Lower leg skin (tissue), 4 donors: ENCODE measurements around the gene TESK2. TPM values are rescaled to one million over a fixed set of nuclear protein-coding genes. Genes with fewer than 3 reads are reported as not detected.

Source experiments
- DNase-seq, 2 donors: peaks; one replicate each; pipeline ENCODE4 v3.0.0-alpha.2; 2019; ENCODE audit warnings: low spot score in 2 of 2
- H3K4me3 ChIP-seq: fragments of 200-600 bp; sonication (generic); 2 replicates; pipeline ENCODE4 v1.5.1; 2017; ENCODE audit warnings: mild to moderate bottlenecking, low read depth; ENCODE audit not compliant: poor library complexity, severe bottlenecking
- POLR2A ChIP-seq, 2 donors: fragments of 450-650 bp; IDR thresholded peaks; one replicate each; pipeline ENCODE4 v1.6.1; 2016 to 2017; ENCODE audit warnings: antibody characterized with exemption in 2 of 2, mild to moderate bottlenecking in 1 of 2, moderate library complexity in 1 of 2
- WGBS, 2 donors: methylation state at CpG; one replicate each; pipeline ENCODE4 v1.1.5; 2018; 5-methylcytosine and 5-hydroxymethylcytosine counted together
- intact Hi-C: fragments of 100-400 bp; cut with DNase I; formaldehyde crosslinking; loops from one replicate; pipeline ENCODE4 v1.15.0; 2023; ENCODE audit warnings: low total_unique reads
- total RNA-seq, 4 donors: library from RNA; depleted of rRNA; stranded (reverse); fragments of >200 nt; gene quantifications; one replicate each; pipeline ENCODE4 v1.1.0, GENCODE V29; 2016
- TF ChIP-seq, protein P1 (sequence below), 3 donors: fragments of 450-650 bp; IDR thresholded peaks; one replicate each; pipeline ENCODE4 v1.5.1; 2016; ENCODE audit warnings: antibody characterized with exemption in 3 of 3, mild to moderate bottlenecking in 3 of 3, moderate library complexity in 2 of 3

TESK2 gene
- total RNA-seq, 4 donors from 2014 or later, result 16.9 to 23.8 (median 20.0) TPM

DNA sequence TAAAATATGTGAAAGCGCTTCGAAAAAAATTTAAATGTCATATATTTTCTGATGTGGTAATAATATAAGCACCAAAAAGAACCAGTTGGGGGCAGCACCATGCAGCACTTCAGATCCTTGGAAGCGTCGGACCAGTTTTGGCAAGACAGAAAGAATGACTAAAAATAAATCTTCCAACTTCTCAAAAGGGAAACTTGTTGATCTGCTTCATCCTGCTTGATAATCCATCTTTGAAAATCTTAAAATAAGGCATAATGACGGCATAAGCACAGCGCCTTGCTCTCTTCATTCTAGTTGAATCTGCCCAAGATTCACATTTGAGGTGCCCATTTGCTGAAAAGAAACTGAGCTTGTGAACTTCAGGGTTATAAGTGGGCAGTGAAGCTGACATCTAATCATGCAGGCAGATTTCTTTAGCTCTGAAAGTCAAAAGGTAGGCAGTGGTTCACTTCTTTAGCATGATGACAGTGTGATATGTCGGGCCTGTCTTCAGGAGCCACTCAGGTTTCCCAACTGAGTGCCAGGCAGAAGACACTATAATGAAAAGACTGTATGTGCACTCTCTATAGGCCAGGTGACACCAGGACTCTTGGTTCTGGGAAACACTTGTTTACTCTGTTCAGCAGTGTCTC lies 131.0 kb downstream of the TESK2 start:
- no peak overlapping the region for H3K4me3 ChIP-seq
- 10 to 13% methylated on average over 7 of the region's 7 CpGs for WGBS, 2 donors
- DNase-seq, result peak; percentile 77 to 85
- intact Hi-C loops, result loop anchor here (5.0 kb wide), 3 partner anchors 132 to 217 kb away; partner anchors contain the start of gene TESK2
- no peak for TF ChIP-seq POLR2A (IDR thresholded peaks at IDR 0.05)
- TF ChIP-seq, protein P1, sequence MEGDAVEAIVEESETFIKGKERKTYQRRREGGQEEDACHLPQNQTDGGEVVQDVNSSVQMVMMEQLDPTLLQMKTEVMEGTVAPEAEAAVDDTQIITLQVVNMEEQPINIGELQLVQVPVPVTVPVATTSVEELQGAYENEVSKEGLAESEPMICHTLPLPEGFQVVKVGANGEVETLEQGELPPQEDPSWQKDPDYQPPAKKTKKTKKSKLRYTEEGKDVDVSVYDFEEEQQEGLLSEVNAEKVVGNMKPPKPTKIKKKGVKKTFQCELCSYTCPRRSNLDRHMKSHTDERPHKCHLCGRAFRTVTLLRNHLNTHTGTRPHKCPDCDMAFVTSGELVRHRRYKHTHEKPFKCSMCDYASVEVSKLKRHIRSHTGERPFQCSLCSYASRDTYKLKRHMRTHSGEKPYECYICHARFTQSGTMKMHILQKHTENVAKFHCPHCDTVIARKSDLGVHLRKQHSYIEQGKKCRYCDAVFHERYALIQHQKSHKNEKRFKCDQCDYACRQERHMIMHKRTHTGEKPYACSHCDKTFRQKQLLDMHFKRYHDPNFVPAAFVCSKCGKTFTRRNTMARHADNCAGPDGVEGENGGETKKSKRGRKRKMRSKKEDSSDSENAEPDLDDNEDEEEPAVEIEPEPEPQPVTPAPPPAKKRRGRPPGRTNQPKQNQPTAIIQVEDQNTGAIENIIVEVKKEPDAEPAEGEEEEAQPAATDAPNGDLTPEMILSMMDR (IDR thresholded peaks at IDR 0.05), result no peak

DNA sequence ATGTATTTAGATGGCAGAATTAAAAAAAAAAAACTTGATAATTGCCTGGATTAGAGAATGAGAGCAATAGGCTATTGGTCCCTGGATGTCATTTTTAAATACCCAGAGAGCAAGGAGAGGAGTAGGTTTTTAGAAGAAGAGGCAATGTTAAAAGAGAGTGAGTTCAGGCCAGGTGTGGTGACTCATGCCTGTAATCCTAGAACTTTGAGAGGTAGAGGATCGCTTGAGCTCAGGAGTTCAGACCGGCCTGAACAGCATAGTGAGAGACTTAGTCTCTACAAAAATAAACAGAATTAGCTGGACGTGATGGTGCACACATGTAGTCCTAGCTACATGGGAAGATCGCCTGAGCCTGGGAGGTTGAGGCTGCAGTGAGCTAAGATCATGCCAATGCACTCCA lies 134.8 kb downstream of the TESK2 start:
- TF ChIP-seq, protein P1 (IDR thresholded peaks at IDR 0.05), result no peak
- TF ChIP-seq POLR2A (IDR thresholded peaks at IDR 0.05), result no peak
- 65 to 75% methylated on average over 4 of the region's 4 CpGs for WGBS, 2 donors
- DNase-seq, result peak in 1 of 2 donors; percentile 15
- no peak overlapping the region for H3K4me3 ChIP-seq
- intact Hi-C loops, result loop anchor here (5.0 kb wide), 1 partner anchor 211 kb away; no protein-coding TSS in a partner anchor

DNA sequence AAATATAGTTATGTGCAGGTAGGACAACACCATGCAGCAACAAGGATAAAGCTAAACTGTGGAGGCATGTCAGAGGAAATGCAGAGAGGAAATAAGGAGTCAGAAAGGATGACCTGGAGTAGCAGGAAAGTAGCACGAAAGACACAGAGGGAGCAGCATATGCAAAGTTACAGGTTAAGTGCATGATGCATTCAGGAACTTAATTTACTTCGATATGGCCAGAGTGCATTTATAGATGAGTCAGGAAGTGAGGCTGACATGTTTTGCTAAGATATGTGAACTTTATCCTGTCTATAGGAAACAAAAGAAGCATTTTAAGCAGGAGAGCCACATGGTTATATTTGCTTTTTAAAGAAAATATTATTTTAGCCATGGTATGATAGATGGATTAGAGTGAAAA lies 135.3 kb downstream of the TESK2 start:
- WGBS, 2 donors, result 59 to 64% methylated on average over 2 of the region's 2 CpGs
- DNase-seq, result no peak
- H3K4me3 ChIP-seq, result no peak overlapping the region
- TF ChIP-seq, protein P1 (IDR thresholded peaks at IDR 0.05), result no peak
- TF ChIP-seq POLR2A (IDR thresholded peaks at IDR 0.05), result no peak
- intact Hi-C loops, result loop anchor here (5.0 kb wide), 1 partner anchor 212 kb away; no protein-coding TSS in a partner anchor

DNA sequence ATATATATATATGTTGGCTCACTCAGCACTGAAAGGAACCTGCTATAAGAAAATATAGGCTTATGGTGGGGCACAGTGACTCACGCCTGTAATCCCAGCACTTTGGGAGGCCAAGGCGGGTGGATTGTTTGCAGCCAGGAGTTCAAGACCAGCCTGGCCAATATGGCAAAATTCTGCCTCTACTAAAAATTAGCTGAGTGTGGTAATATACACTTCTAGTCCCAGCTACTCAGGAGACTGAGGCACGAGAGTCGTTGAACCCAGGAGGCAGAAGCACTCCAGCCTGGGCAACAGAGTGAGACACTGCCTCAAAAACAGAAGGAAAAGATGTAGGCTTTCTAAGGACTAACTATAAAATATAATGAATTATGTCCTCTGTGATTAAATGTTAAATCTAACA lies 136.1 kb downstream of the TESK2 start:
- DNase-seq, result peak in 1 of 2 donors; percentile 36
- TF ChIP-seq, protein P1 (IDR thresholded peaks at IDR 0.05), result no peak
- no peak for TF ChIP-seq POLR2A (IDR thresholded peaks at IDR 0.05)
- WGBS, 2 donors, result 91 to 99% methylated on average over 4 of the region's 4 CpGs
- H3K4me3 ChIP-seq, result no peak overlapping the region
- intact Hi-C loops, result loop anchor here (5.0 kb wide), 1 partner anchor 212 kb away; no protein-coding TSS in a partner anchor

DNA sequence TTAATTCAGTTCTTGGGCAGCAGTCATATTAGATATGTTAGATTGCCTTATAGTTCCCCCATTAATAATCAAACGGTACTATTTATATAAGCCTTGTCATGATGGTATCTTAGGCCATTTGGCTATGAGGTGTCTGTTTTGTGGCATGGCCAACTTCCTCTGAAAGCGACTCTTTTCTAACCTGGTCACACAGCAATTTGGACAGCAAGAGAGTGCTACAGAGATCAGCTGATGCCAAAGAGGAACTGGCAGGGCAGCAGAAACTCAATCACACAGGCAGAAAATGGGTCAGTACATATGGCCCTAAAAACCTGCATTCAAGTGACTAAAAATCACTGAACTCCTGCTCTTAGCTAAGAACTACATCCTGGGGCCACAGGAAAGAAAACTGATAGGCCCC lies 137.3 kb downstream of the TESK2 start:
- DNase-seq, result peak in 1 of 2 donors; percentile 39
- intact Hi-C loops, result no loop called here
- no peak overlapping the region for H3K4me3 ChIP-seq
- TF ChIP-seq POLR2A (IDR thresholded peaks at IDR 0.05), result no peak
- WGBS, 2 donors, result 70 to 87% methylated on average over 2 of the region's 2 CpGs

DNA sequence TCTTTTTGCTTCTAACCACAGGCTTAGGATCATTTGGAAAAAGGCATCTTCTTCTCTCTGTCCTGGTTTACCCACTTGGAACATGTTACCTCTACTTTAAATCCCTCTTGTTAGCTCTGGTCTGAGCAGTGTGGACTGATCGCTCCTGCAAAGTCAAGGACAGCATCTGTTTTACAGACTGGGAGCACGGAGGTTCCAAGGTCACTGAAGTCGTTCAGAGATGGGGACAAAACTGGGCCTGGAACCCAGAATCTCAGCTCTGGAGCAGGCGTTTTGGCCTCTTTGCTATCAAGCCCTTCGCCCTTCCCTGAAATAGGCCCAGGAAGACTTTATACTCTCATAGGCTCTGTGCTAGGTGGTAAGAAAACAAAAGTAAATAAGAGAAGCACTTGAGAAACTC lies 139.5 kb downstream of the TESK2 start:
- TF ChIP-seq, protein P1 (IDR thresholded peaks at IDR 0.05), result no peak
- no peak for TF ChIP-seq POLR2A (IDR thresholded peaks at IDR 0.05)
- H3K4me3 ChIP-seq, result no peak overlapping the region
- DNase-seq, result peak in 1 of 2 donors; percentile 12
- intact Hi-C loops, result no loop called here
- WGBS, 2 donors, result 90 to 94% methylated on average over 5 of the region's 5 CpGs
